Measurements from ENCODE around the gene ZNF142.

The ZNF142 gene

DNA sequence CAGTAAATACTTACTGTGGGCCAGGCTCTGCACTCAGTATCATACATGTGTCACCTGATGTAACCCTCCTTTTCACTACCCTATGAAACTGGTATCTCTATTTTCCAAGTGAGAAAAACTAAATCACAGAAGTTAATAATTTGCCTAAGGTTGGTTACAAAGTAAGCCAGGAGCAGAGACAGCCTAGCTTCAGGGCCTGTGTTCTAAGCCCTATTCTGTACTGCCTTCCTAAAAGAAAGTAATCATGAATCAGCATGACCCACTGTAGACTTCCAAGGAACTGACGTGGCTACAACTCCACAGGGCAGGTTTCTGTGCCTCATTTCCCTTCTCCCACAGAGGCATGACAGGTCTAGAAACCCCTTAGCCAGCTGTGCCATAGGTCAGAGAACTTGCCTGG, 14.3 kb downstream of the ZNF142 start:
- DNase-seq, result no peak

DNA sequence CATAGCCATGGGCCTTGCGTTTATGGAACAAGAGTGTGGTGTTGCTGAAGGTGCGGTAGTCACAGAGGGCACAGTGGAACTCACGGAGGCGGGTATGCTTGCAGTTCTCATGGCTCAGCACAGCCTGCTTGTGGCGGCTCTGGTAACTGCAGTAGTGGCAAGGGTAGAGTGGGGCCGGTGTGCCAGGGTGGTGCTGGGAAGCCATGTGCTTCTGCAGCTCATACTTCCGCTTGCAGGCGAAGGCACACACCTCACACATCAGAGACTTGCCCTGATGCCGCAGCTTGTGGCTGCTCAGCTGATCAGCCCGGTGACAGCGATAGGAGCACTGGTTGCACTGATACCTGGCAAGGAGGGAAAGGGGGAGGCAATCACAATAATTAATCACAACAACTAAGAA, 14.7 kb downstream of the ZNF142 start:
- no peak for DNase-seq

DNA sequence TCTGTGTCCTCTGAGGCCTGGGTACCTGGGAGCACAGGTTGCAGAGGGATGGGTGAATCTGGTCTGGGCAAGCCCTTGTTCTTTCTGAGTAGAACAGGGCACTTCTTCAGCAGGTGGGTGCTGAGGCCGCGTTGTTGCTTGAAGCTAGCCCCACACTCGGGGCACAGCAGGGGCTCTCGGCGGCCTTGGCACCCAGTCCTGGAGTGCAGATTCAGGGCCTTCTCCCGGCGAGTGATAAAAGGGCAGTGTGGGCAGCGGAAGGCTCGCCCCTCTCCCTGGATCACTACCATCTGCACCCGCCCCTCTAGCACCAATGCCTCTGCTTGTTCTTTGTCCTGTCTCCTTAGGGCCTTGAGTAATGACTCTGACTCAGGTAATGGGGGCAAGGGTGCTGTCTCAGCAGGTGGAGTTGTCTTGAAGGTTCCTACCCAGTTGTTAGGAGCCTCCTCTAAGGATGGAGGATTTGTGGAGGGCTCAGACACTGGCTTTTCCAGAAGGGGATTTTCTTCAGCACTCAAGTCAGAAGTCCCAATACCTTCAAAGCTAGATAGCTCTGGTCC, 15.6 kb downstream of the ZNF142 start:
- no peak for DNase-seq

DNA sequence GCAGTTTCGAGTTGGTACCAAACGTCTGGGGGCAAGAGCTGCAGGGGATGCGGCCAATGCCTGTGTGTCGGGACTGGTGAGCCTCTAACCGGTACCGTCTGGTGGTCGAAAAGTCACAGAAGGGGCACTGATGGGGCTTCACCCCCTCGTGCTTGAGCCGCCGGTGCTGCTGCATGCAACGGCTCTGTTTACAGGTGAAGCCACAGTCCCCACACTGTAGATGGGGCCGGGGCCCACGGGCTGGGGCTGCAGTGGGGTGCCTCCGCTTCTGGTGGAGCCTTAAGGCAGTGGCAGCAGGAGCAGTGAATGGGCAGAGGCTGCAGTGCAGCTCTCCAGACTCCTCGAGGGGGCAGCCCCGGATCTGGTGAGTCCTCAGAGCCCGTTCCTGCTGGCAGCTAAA, 16.6 kb downstream of the ZNF142 start:
- DNase-seq, result no peak

DNA sequence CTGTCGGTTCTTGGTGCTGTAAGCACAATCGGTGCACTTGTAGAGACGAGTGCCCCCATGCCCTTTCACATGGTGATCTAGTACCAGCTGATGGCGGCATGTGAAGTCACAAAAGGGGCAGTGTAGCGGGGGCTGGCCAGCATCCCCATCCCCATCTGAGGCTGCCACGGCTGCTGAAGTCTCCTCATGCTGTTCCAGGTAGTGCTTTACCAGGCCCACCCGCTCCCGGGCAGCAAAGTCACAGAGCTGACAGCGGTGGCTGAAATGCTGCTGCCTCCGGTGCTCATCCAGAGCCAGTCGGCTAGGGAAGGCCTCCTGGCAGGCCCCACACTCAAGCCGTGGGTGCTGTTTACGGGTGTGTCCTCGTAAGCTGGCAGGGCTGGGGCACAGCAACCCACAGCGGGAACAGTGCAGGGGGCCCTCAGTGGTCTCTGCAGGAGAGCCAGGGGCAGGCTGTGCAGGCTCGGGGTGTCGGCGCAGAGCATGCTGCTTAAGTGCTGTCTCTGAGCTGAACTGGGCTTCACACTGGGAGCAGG, 17.2 kb downstream of the ZNF142 start:
- DNase-seq, result no peak

DNA sequence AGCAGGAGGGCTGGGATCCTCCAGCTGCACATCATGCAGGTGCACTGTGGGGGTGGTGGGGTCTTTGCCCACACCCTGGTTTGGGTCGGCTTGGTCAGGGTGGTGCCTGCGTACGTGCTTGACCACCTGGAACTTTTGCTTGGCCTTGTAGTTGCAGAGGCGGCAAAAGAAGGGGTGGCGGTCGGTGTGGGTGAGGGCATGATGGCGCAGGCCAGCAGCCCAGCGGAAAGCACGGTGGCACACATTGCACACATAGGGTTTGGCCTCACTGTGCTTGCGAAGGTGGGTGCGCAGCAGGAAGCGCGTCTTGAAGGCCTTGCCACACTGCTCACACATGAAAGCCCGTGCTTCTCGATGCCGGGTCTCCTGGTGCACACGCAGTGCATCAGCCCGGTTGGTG, 21.1 kb downstream of the ZNF142 start:
- DNase-seq, result no peak

DNA sequence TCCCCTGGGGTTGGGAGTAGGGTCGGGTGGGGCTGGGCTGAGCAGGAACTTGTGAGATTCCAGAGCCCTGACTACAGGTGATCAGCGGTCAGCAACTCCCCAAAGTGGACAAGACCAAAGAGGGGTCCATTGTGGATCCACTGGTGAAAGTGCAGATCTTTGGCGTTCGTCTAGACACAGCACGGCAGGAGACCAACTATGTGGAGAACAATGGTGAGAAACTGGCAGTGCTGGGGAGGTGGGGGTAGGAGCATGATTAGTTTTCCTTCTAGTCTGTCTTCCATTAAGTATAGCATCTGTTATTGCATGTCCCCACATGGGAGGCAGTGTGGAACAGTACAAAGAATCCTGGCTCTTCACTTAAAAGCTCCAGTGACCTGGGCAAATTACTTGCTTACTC, 23.7 kb downstream of the ZNF142 start:
- DNase-seq, result no peak

DNA sequence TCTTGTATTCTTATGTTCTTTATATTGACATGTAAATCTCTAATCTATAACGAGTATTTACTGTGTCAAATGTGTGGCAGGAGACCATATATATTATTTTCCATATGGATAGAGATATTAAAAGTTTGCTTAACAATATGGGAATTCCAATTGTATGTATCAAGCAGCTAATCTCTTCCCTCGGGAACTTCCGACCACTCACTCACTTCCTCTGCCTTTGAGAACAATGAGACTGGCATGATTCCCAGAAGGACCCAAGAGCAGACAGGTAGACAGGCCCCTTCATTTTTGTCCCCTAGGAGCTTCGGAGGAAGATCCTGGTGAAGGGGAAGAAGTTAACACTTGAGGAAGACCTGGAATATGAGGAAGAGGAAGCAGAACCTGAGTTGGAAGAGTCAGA, 27.6 kb downstream of the ZNF142 start:
- DNase-seq, result no peak

DNA sequence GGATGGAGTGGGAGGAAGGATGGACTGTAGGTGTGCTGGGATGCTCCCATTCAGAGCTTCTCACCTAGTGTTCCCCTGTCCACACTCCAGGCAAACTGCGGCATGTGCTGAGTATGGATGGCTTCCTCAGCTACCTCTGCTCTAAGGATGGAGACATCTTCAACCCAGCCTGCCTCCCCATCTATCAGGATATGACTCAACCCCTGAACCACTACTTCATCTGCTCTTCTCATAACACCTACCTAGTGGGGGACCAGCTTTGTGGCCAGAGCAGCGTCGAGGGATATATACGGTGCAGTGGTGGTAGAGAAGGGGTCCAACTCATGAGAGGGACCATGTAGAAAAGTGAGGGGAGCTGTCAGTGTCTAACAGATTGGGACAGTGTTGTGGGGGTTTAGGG, 31.5 kb downstream of the ZNF142 start:
- no peak for DNase-seq

DNA sequence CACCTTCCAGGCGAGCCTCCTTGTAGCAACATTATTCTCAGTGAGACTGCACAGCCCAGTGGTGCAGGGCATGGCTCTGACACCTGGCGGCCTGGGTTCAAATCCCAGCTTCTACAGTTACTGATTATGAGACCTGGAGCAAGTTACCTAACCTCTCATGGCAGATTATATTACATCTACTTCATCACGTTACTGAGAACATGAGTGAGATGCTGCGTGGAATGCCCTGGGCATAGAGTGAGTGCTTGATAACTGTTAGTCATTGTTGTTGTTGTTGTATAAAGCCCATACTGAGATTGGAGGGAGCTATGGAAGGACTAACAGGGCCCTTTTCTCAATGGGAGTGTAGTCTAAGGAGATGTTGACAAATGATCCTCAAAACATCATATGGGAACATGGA, 33.1 kb downstream of the ZNF142 start:
- no peak for DNase-seq

DNA sequence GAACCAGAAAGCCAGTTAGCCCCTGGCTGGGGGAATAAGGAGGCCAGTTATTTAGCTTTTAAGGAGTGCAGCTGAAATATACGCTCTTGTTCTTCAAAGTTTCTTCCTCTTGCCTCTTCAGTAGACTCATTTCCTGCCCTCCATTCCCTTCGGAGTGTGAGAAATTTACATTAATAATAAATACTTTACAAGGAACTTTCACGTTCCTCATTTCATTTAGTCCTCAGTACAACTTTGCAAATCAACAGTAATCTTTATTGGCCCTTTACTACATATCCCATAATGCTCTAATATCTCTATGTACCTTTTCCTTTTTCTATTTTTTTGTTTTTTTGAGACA, 36.1 kb downstream of the ZNF142 start:
- no peak for DNase-seq

DNA sequence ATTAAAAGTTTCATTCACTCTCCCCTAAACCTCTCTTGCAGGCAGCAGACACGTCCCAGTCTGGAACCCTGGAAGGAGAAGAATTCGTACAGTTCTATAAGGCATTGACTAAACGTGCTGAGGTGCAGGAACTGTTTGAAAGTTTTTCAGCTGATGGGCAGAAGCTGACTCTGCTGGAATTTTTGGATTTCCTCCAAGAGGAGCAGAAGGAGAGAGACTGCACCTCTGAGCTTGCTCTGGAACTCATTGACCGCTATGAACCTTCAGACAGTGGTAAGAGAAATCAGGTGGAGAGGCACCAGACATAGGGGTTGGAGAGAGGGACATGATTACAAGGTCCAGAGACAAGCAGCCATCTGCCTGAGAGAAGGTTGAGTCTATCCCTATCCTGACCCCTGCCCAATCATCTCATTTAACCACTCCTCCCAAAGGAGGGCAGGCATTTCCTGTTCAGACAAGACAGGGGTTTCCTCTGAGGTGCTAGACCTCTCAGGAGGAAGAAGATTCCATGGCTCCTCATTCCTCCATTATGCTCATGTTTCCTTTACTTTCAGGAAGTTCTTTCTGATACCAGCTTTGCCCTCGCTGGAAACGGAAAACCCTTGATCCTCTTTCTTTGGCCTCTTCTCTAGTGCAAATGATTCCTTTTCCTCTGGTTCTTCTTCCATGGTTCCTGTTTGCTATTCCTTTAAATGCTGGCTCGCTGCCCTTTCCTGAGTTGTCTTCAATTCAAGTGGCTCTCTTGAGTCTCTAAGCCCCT, 36.6 kb downstream of the ZNF142 start:
- no peak for DNase-seq

DNA sequence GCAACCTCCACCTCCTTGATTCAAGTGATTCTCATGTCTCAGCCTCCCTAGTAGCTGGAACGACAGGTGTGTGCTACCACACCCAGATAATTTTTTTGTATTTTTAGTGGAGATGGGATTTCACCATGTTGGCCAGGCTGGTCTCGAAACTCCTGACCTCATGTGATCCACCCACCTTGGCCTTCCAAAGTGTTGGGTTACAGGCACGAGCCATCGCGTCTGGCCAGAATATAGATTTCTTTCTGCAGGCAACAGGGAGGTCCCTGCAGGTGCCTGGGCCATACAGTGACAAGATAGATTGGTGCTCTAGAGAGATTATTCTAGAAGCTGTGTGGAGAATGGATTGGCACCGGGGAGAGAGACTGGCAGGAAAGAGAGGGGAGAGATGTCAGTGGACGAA, 38.4 kb downstream of the ZNF142 start:
- no peak for DNase-seq

DNA sequence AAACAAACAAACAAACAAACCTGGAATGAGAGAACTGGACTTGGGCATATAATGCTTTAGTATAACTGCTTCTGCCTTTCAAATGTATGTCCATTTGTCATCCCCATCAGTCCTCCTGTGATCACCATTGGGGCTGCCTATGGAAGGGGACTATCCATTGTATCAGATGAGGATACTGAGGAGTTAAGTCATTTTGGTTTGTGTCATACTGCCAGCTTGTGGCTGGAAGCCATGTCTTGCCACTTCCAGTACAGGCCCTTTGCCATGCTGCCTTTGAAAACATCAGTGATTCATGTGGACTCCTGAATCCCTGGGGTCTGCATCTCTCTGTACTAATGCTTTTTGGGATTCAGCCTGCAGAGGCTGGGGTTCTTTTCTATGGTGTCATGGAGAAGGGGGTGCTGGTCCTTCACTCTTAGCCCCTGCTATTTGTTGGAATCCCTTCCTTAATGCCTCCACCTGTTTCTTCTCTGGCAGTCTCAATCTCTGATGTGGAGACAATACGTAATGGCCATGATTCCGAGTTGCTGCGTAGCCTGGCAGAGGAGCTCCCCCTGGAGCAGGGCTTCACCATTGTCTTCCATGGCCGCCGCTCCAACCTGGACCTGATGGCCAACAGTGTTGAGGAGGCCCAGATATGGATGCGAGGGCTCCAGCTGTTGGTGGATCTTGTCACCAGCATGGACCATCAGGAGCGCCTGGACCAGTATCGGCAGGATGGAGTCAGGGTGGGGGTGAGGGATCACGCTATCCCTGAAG, 41.1 kb downstream of the ZNF142 start:
- no peak for DNase-seq

DNA sequence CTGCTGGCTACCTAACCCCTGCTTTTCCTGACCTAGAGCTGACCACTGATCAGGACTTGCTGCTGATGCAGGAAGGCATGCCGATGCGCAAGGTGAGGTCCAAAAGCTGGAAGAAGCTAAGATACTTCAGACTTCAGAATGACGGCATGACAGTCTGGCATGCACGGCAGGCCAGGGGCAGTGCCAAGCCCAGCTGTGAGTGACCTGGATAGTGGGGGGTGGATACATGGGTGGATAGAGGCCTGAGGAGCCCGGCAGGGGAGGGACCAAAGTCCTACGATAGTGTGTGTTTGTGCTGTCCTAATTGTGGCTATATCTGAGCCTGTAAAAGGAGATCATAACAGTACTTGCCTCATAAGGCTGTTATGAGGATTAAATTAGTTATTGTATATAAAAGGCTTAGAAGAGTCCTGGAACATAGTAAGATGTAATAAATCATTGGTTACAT, 43.5 kb downstream of the ZNF142 start:
- DNase-seq, result no peak

DNA sequence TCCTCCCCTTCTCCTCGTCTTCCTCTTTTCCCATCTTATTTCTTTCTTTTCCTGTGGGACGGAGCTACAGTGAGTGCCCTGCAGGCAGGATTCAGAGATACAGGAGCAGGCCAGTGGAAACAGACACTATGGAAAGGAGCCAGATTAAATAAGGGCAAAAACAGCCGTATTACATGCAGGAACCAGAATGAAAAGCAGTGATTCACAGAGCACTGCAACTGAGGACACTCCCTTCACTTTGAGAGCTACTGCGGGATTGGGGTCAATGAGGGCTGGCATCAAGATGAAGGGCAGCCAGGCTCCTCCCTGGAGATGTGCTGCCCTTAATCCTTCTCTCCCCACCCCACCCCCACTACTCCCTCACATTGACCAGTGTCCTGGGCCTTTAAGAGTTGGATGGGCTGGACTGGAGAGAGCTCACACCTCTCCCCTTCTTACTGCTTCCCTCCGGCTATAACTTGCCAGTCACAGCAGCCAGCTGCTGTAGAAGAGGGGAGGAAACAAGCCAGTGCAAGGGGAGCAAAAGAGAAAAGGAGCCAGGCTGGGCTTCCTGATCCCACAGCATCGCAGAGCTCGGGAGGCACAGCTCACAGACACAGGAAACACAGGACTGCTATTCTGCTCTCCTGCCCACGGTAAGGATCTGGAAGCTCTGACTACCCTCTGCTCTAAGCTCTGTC, 51.8 kb downstream of the ZNF142 start, which contains the start of gene PLCD4:
Gene PLCD4, plus strand, starts transcription at position 464 of the 680 bp plus-strand sequence. CDS start 7,841 bp downstream, outside the sequence.
- DNase-seq, result no peak

DNA sequence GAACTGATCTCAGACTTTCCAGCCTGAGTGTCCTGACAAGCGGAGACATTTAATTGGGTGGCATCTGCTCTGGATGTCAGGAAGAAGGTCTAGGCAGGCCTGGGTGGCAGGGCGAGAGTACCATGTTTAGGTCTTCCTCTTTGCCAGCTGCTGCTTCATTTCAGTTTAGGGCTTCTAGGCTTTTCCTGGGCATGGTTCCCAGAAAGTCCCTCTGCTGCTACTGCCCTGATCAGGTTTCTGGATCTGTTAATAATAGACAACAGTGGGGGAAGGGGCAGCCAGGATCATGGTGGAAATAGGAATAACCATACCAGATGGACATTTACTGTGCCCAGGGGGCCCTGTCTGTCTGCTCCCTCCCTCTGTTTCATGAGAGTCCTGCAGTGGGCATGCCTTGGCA, 54.0 kb downstream of the ZNF142 start:
- no peak for DNase-seq

Data from T-helper 2 cell (primary cell).